Liver (tissue), 9 donors: ENCODE measurements around the gene ZYX. TPM values are rescaled to one million over a fixed set of nuclear protein-coding genes. Genes with fewer than 3 reads are reported as not detected.

Experiments used
- DNase-seq: peaks from one replicate; pipeline ENCODE4 v3.0.0-alpha.2; 2017; ENCODE audit warnings: low spot score
- H3K27ac ChIP-seq, 2 donors: one replicate each; pipeline ENCODE4 v1.7.0; 2013; ENCODE audit warnings: inconsistent platforms in 2 of 2, low read length in 2 of 2, control low read depth in 1 of 2, low read depth in 1 of 2, mild to moderate bottlenecking in 1 of 2
- H3K27me3 ChIP-seq, 4 donors: one replicate each; pipeline versions ENCODE4 v1.6.1 to v1.7.0; 2013; ENCODE audit warnings: low read length in 3 of 4, inconsistent platforms in 1 of 4, mild to moderate bottlenecking in 1 of 4, moderate library complexity in 1 of 4; ENCODE audit not compliant: control insufficient read depth in 4 of 4, insufficient read depth in 4 of 4
- H3K36me3 ChIP-seq, 4 donors: one replicate each; pipeline versions ENCODE4 v1.6.1 to v1.7.0; 2013; ENCODE audit warnings: low read length in 3 of 4, mild to moderate bottlenecking in 3 of 4, low read depth in 1 of 4, moderate library complexity in 1 of 4; ENCODE audit not compliant: control insufficient read depth in 4 of 4, insufficient read depth in 3 of 4
- H3K4me1 ChIP-seq, 4 donors: one replicate each; pipeline versions ENCODE4 v1.6.1 to v1.7.0; 2013; ENCODE audit warnings: low read length in 3 of 4, mild to moderate bottlenecking in 3 of 4, moderate library complexity in 1 of 4; ENCODE audit not compliant: control insufficient read depth in 4 of 4, insufficient read depth in 4 of 4
- H3K4me3 ChIP-seq, 3 donors: one replicate each; pipeline versions ENCODE4 v1.6.1 to v1.7.0; 2013; ENCODE audit warnings: low read length in 3 of 3, control low read depth in 1 of 3, low read depth in 1 of 3, mild to moderate bottlenecking in 1 of 3
- H3K9ac ChIP-seq, 2 donors: one replicate each; pipeline ENCODE4 v1.7.0; 2013; ENCODE audit warnings: low read length in 2 of 2, mild to moderate bottlenecking in 2 of 2, moderate library complexity in 2 of 2, control low read depth in 1 of 2, low read depth in 1 of 2
- H3K9me3 ChIP-seq, 4 donors: one replicate each; pipeline versions ENCODE4 v1.6.1 to v1.7.0; 2013; ENCODE audit warnings: low read length in 3 of 4; ENCODE audit not compliant: control insufficient read depth in 4 of 4
- EGR1 ChIP-seq, 2 donors: IDR thresholded peaks; 2 replicates each; pipeline ENCODE4 v1.6.1; 2016 to 2018; ENCODE audit warnings: antibody characterized with exemption in 2 of 2, low read depth in 2 of 2
- FOXA1 ChIP-seq: IDR thresholded peaks from 2 replicates; pipeline ENCODE4 v1.6.1; 2016; ENCODE audit warnings: antibody characterized with exemption
- FOXA2 ChIP-seq: IDR thresholded peaks from 2 replicates; pipeline ENCODE4 v1.6.1; 2016; ENCODE audit warnings: antibody characterized with exemption
- GABPA ChIP-seq, 2 donors: IDR thresholded peaks in 1 of 2; conservative IDR thresholded peaks in 1 of 2; 2 replicates each; pipeline ENCODE4 v1.6.1; 2016; ENCODE audit warnings: antibody characterized with exemption in 2 of 2, mild to moderate bottlenecking in 1 of 2, moderate library complexity in 1 of 2
- HNF4A ChIP-seq, 2 donors: conservative IDR thresholded peaks; 2 replicates each; pipeline ENCODE4 v1.6.1; 2016; ENCODE audit warnings: antibody characterized with exemption in 2 of 2, mild to moderate bottlenecking in 2 of 2
- HNF4G ChIP-seq: IDR thresholded peaks from 2 replicates; pipeline ENCODE4 v1.6.1; 2016; ENCODE audit warnings: antibody characterized with exemption
- JUND ChIP-seq, 2 donors: IDR thresholded peaks; 2 replicates each; pipeline ENCODE4 v1.6.1; 2016; ENCODE audit warnings: antibody characterized with exemption in 2 of 2
- NR2F2 ChIP-seq: IDR thresholded peaks from 2 replicates; pipeline ENCODE4 v1.6.1; 2016; ENCODE audit warnings: antibody characterized with exemption
- RAD21 ChIP-seq, 2 donors: IDR thresholded peaks; 2 replicates each; pipeline ENCODE4 v1.6.1; 2016; ENCODE audit warnings: antibody characterized with exemption in 2 of 2, mild to moderate bottlenecking in 2 of 2
- RXRA ChIP-seq, 2 donors: IDR thresholded peaks; 2 replicates each; pipeline ENCODE4 v1.6.1; 2017 to 2018; ENCODE audit warnings: antibody characterized with exemption in 2 of 2, mild to moderate bottlenecking in 1 of 2
- SP1 ChIP-seq: IDR thresholded peaks from 2 replicates; pipeline ENCODE4 v1.6.1; 2018; ENCODE audit warnings: antibody characterized with exemption, mild to moderate bottlenecking
- TAF1 ChIP-seq: conservative IDR thresholded peaks from 2 replicates; pipeline ENCODE4 v1.6.1; 2016; ENCODE audit warnings: antibody characterized with exemption, mild to moderate bottlenecking
- YY1 ChIP-seq: IDR thresholded peaks from 2 replicates; pipeline ENCODE4 v1.6.1; 2016; ENCODE audit warnings: antibody characterized with exemption, mild to moderate bottlenecking
- WGBS: extraction: QIAGEN DNeasy Blood & Tissue Kit; methylation state at CpG from one replicate; pipeline ENCODE4 v1.1.7; 2013; 5-methylcytosine and 5-hydroxymethylcytosine counted together
- polyA plus RNA-seq, 2 donors: library from polyadenylated mRNA; stranded (reverse) in 1 of 2; unstranded in 1 of 2; fragments of 200-250 nt in 1 of 2; fragments of >200 nt in 1 of 2; fragmentation: Nextera tagmentation in 1 of 2; extraction: Ambion mirVana in 1 of 2; gene quantifications; one replicate each; pipeline versions ENCODE4 v1.2.1 to v1.2.3, GENCODE V29; 2013 to 2015
- total RNA-seq, 2 donors: library from RNA; depleted of rRNA; stranded (reverse); fragments of >200 nt; gene quantifications; one replicate each; pipeline ENCODE4 v1.2.3, GENCODE V29; 2014
- TF ChIP-seq, protein P1 (sequence below): IDR thresholded peaks from 2 replicates; pipeline ENCODE4 v1.6.1; 2016; ENCODE audit warnings: antibody characterized with exemption
- TF ChIP-seq, protein P2 (sequence below): IDR thresholded peaks from 2 replicates; pipeline ENCODE4 v1.6.1; 2016; ENCODE audit warnings: antibody characterized with exemption
- TF ChIP-seq, protein P3 (sequence below): IDR thresholded peaks from 2 replicates; pipeline ENCODE4 v1.6.1; 2016; ENCODE audit warnings: antibody characterized with exemption
- TF ChIP-seq, protein P4 (sequence below): IDR thresholded peaks from 2 replicates; pipeline ENCODE4 v1.6.1; 2016; ENCODE audit warnings: antibody characterized with exemption, mild to moderate bottlenecking
- TF ChIP-seq, protein P5 (sequence below): fragments of 150-350 bp; IDR thresholded peaks from 2 replicates; pipeline ENCODE4 v1.5.1; 2017; ENCODE audit warnings: improper control_type of control experiment, low read depth, low read length; ENCODE audit not compliant: missing input control
- donor health status: healthy.
- donor health status: healthy.
- donor health status: healthy.
- donor health status: healthy.
- donor health status: healthy.

Gene ZYX
- total and polyA plus RNA-seq, 4 donors, result 15.4 to 49.7 (median 16.5) TPM

DNA sequence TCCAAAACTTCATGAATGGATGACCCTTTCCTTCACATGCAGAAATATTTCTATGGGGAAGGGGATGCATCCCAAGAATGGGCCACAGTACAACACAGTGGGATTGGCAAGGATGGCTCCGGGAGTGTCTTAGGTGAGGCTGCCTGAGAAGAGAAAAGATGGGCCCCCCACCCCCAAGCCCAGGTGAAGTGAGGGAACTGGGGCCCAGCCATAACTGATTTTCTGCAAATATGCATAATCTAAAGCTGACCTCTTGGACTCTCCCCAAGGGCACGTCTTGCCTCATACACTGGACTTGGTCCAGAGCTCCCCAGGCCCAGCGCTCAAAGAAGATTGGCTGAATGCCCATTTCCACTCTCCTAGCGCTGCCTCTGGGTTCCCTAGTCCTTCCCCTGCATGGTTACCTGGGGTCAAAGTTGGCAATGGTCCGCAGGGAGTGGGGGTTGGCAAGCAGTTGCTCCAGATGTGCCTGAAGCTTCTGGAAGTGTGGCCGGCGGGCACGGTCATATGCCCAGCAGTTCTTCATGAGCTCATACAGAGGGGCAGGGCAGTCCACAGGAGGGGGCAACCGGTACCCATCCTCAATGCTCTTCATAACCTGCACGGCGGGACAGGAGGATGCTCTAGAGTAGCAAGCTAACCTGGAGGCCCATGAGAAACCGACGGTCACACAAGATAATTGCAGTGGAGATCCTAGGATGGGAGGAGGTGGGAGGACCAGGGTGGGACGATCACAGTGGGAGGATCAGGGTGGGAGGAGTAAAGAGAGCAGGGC is 12.3 kb downstream of the ZYX start:
- Histone ChIP-seq H3K4me3 (no peak overlapping the region), H3K9me3 (no peaks in the 10 kb centered on the region), H3K9ac (no peak overlapping the region), H3K36me3 (peaks cover 10 to 31% (median 19%) of the 10 kb centered on the region in 4 donors), H3K4me1 (peaks cover 44 to 80% (median 75%) of the 10 kb centered on the region in 4 donors), H3K27ac (no peak overlapping the region), H3K27me3 (no peaks in the 10 kb centered on the region)
- WGBS, result 62% methylated on average over 14 of the region's 14 CpGs
- peak; percentile 70 for DNase-seq
- TF ChIP-seq, protein P1, sequence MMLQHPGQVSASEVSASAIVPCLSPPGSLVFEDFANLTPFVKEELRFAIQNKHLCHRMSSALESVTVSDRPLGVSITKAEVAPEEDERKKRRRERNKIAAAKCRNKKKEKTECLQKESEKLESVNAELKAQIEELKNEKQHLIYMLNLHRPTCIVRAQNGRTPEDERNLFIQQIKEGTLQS, result peak; percentile 70
- peak in 1 of 2 donors; percentile 40 for TF ChIP-seq RAD21 (IDR thresholded peaks at IDR 0.05)
- TF ChIP-seq TAF1, result no peak
- TF ChIP-seq, protein P2, sequence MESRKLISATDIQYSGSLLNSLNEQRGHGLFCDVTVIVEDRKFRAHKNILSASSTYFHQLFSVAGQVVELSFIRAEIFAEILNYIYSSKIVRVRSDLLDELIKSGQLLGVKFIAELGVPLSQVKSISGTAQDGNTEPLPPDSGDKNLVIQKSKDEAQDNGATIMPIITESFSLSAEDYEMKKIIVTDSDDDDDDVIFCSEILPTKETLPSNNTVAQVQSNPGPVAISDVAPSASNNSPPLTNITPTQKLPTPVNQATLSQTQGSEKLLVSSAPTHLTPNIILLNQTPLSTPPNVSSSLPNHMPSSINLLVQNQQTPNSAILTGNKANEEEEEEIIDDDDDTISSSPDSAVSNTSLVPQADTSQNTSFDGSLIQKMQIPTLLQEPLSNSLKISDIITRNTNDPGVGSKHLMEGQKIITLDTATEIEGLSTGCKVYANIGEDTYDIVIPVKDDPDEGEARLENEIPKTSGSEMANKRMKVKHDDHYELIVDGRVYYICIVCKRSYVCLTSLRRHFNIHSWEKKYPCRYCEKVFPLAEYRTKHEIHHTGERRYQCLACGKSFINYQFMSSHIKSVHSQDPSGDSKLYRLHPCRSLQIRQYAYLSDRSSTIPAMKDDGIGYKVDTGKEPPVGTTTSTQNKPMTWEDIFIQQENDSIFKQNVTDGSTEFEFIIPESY, result no peak
- TF ChIP-seq, protein P3, sequence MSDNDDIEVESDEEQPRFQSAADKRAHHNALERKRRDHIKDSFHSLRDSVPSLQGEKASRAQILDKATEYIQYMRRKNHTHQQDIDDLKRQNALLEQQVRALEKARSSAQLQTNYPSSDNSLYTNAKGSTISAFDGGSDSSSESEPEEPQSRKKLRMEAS, result peak; percentile 65
- peak; percentile 87 to 89 for TF ChIP-seq RXRA (IDR thresholded peaks at IDR 0.05)
- TF ChIP-seq, protein P4, sequence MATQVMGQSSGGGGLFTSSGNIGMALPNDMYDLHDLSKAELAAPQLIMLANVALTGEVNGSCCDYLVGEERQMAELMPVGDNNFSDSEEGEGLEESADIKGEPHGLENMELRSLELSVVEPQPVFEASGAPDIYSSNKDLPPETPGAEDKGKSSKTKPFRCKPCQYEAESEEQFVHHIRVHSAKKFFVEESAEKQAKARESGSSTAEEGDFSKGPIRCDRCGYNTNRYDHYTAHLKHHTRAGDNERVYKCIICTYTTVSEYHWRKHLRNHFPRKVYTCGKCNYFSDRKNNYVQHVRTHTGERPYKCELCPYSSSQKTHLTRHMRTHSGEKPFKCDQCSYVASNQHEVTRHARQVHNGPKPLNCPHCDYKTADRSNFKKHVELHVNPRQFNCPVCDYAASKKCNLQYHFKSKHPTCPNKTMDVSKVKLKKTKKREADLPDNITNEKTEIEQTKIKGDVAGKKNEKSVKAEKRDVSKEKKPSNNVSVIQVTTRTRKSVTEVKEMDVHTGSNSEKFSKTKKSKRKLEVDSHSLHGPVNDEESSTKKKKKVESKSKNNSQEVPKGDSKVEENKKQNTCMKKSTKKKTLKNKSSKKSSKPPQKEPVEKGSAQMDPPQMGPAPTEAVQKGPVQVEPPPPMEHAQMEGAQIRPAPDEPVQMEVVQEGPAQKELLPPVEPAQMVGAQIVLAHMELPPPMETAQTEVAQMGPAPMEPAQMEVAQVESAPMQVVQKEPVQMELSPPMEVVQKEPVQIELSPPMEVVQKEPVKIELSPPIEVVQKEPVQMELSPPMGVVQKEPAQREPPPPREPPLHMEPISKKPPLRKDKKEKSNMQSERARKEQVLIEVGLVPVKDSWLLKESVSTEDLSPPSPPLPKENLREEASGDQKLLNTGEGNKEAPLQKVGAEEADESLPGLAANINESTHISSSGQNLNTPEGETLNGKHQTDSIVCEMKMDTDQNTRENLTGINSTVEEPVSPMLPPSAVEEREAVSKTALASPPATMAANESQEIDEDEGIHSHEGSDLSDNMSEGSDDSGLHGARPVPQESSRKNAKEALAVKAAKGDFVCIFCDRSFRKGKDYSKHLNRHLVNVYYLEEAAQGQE, result no peak
- peak; percentile 20 for TF ChIP-seq YY1
- TF ChIP-seq FOXA2, result peak; percentile 15
- TF ChIP-seq GABPA (IDR thresholded peaks at IDR 0.05 in 1 of 2, conservative IDR thresholded peaks at IDR 0.05 in 1 of 2), result no peak
- peak; percentile 91 to 95 for TF ChIP-seq HNF4A (conservative IDR thresholded peaks at IDR 0.05)
- TF ChIP-seq JUND (IDR thresholded peaks at IDR 0.05), result peak in 1 of 2 donors; percentile 44
- TF ChIP-seq, protein P5, sequence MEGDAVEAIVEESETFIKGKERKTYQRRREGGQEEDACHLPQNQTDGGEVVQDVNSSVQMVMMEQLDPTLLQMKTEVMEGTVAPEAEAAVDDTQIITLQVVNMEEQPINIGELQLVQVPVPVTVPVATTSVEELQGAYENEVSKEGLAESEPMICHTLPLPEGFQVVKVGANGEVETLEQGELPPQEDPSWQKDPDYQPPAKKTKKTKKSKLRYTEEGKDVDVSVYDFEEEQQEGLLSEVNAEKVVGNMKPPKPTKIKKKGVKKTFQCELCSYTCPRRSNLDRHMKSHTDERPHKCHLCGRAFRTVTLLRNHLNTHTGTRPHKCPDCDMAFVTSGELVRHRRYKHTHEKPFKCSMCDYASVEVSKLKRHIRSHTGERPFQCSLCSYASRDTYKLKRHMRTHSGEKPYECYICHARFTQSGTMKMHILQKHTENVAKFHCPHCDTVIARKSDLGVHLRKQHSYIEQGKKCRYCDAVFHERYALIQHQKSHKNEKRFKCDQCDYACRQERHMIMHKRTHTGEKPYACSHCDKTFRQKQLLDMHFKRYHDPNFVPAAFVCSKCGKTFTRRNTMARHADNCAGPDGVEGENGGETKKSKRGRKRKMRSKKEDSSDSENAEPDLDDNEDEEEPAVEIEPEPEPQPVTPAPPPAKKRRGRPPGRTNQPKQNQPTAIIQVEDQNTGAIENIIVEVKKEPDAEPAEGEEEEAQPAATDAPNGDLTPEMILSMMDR, result no peak
- peak; percentile 78 for TF ChIP-seq SP1
- peak; percentile 61 for TF ChIP-seq NR2F2
- TF ChIP-seq EGR1 (IDR thresholded peaks at IDR 0.05; ENCODE audit: low read depth in 2 of 2), result peak in 1 of 2 donors; percentile 31
- TF ChIP-seq HNF4G, result peak; percentile 86
- no peak for TF ChIP-seq FOXA1
